Measurements from ENCODE around the gene SEH1L.
"Not testable (repeated sequence)": the region's sequence is repeated elsewhere in the genome, so short reads cannot be mapped to it uniquely, and the experiment has no call there.

The SEH1L gene

DNA sequence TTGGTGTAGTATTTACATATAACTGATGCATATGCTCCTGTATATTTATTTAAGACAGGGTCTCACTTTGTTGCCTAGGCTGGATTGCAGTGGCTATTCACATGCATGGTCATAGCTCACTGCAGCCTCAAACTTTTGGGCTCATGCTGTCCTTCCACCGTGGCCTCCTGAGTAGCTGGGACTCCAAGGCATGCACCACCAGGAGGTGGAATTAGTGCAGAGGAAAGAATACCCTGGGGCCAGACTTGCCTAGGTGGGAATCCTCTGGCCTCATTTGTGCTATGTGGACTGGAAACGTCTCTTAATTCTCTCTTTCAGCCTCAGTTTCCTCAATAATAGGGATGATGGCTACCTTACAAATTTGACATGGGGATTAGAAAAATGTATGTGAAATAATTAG, 45.6 kb downstream of the SEH1L start:
- no peaks in the 10 kb centered on the region for H3K9me3 ChIP-seq (ENCODE audit: control insufficient read depth, low read length)
- peaks cover 18% of the 10 kb centered on the region for H3K4me1 ChIP-seq (ENCODE audit: control insufficient read depth, insufficient read depth, low read length)
- H3K27ac ChIP-seq (ENCODE audit: insufficient read depth, low read depth, low read length, poor library complexity, severe bottlenecking): no peak overlapping the region
- H3K4me3 ChIP-seq (ENCODE audit: insufficient read depth, low read depth, low read length): no peak overlapping the region
- WGBS, 2 experiments: 43 to 71% methylated on average over 2 of the region's 2 CpGs
- no peaks in the 10 kb centered on the region for H3K36me3 ChIP-seq (ENCODE audit: control insufficient read depth, insufficient read depth, low read length)
- H3K27me3 ChIP-seq (ENCODE audit: control insufficient read depth, insufficient read depth, low read length, poor library complexity, severe bottlenecking): no peaks in the 10 kb centered on the region

GRCh38 chr18:12995424-12995823, 47.6 kb downstream of the SEH1L start:
- H3K4me1 ChIP-seq (ENCODE audit: control insufficient read depth, insufficient read depth, low read length): peaks cover 8% of the 10 kb centered on the region
- H3K9me3 ChIP-seq (ENCODE audit: control insufficient read depth, low read length): no peaks in the 10 kb centered on the region
- H3K36me3 ChIP-seq (ENCODE audit: control insufficient read depth, insufficient read depth, low read length): no peaks in the 10 kb centered on the region
- whole genome bisulfite sequencing, 2 experiments: 73 to 79% methylated on average over 2 of the region's 2 CpGs
- no peak overlapping the region for H3K27ac ChIP-seq (ENCODE audit: insufficient read depth, low read depth, low read length, poor library complexity, severe bottlenecking)
- H3K4me3 ChIP-seq (ENCODE audit: insufficient read depth, low read depth, low read length): no peak overlapping the region
- no peaks in the 10 kb centered on the region for H3K27me3 ChIP-seq (ENCODE audit: control insufficient read depth, insufficient read depth, low read length, poor library complexity, severe bottlenecking)

GRCh38 chr18:12995952-12996477, 48.2 kb downstream of the SEH1L start:
- Histone ChIP-seq H3K4me3 (ENCODE audit: insufficient read depth, low read depth, low read length) (no peak overlapping the region), H3K4me1 (ENCODE audit: control insufficient read depth, insufficient read depth, low read length) (peaks cover 8% of the 10 kb centered on the region), H3K36me3 (ENCODE audit: control insufficient read depth, insufficient read depth, low read length) (peaks cover 4% of the 10 kb centered on the region), H3K27me3 (ENCODE audit: control insufficient read depth, insufficient read depth, low read length, poor library complexity, severe bottlenecking) (no peaks in the 10 kb centered on the region), H3K27ac (ENCODE audit: insufficient read depth, low read depth, low read length, poor library complexity, severe bottlenecking) (no peak overlapping the region), H3K9me3 (ENCODE audit: control insufficient read depth, low read length) (no peaks in the 10 kb centered on the region)
- WGBS, 2 experiments: 93 to 94% methylated on average over 6 of the region's 6 CpGs

GRCh38 chr18:12996661-12997292, 49.0 kb downstream of the SEH1L start:
- no peak overlapping the region for H3K27ac ChIP-seq (ENCODE audit: insufficient read depth, low read depth, low read length, poor library complexity, severe bottlenecking)
- H3K27me3 ChIP-seq (ENCODE audit: control insufficient read depth, insufficient read depth, low read length, poor library complexity, severe bottlenecking): no peaks in the 10 kb centered on the region
- H3K4me1 ChIP-seq (ENCODE audit: control insufficient read depth, insufficient read depth, low read length): peaks cover 8% of the 10 kb centered on the region
- H3K36me3 ChIP-seq (ENCODE audit: control insufficient read depth, insufficient read depth, low read length): peaks cover 4% of the 10 kb centered on the region
- H3K4me3 ChIP-seq (ENCODE audit: insufficient read depth, low read depth, low read length): no peak overlapping the region
- H3K9me3 ChIP-seq (ENCODE audit: control insufficient read depth, low read length): no peaks in the 10 kb centered on the region
- WGBS, 2 experiments: 95% methylated on average over 10 of the region's 10 CpGs

- H3K4me1 ChIP-seq (ENCODE audit: control insufficient read depth, insufficient read depth, low read length); H3K4me3 ChIP-seq (ENCODE audit: insufficient read depth, low read depth, low read length); H3K27ac ChIP-seq (ENCODE audit: insufficient read depth, low read depth, low read length, poor library complexity, severe bottlenecking); H3K27me3 ChIP-seq (ENCODE audit: control insufficient read depth, insufficient read depth, low read length, poor library complexity, severe bottlenecking); H3K9me3 ChIP-seq (ENCODE audit: control insufficient read depth, low read length); H3K36me3 ChIP-seq (ENCODE audit: control insufficient read depth, insufficient read depth, low read length): not testable (repeated sequence)
- 96% methylated on average over 2 of the region's 2 CpGs; no CpG with 5 or more reads in 1 of the 2 experiments for WGBS, 2 experiments
Observed at GRCh38 chr18:12997330-12997729, 49.5 kb downstream of the SEH1L start.

DNA sequence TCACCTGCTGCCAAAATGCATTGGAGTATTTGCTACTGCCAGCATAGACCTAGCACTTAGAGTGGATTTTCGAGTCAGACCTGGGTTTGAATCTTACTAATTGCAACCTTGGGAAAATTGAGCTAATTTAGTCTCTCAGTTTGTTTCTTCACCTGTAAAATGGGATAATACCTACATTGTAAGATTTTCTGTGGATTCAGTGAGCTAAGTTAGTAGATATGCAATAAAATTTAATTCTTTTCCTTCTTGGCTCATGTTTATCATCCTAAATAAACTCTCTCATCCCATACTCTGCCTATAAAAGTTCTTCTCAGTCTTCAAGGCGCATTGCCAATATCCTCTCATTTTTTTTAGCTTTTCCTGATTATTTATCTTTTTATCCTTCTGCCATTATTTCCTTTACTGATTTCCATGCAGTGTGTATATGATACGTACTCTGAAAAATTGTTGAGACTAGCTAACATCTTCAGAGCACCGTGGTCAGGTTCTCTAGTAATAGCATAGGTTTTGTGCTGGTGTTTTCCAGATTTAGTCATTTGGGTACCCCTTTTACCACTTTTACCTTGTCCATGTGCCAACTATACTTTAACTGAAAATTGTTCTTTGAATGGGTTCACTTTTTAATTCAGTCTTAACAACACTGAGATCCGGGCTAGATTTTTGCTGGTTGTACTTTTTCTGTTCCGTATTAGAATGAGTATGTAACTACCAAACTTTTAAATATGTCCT, 50.7 kb downstream of the SEH1L start:
- 99% methylated on average over 4 to 5 of the region's 6 CpGs for WGBS, 2 experiments
- Histone ChIP-seq H3K27me3 (ENCODE audit: control insufficient read depth, insufficient read depth, low read length, poor library complexity, severe bottlenecking) (no peaks in the 10 kb centered on the region), H3K4me3 (ENCODE audit: insufficient read depth, low read depth, low read length) (no peak overlapping the region), H3K4me1 (ENCODE audit: control insufficient read depth, insufficient read depth, low read length) (peaks cover 3% of the 10 kb centered on the region), H3K27ac (ENCODE audit: insufficient read depth, low read depth, low read length, poor library complexity, severe bottlenecking) (no peak overlapping the region), H3K36me3 (ENCODE audit: control insufficient read depth, insufficient read depth, low read length) (peaks cover 4% of the 10 kb centered on the region), H3K9me3 (ENCODE audit: control insufficient read depth, low read length) (no peaks in the 10 kb centered on the region)

GRCh38 chr18:13003466-13003896, 55.7 kb downstream of the SEH1L start:
- WGBS, 2 experiments: 64 to 72% methylated on average over 7 of the region's 7 CpGs
- peaks cover 6% of the 10 kb centered on the region for H3K36me3 ChIP-seq (ENCODE audit: control insufficient read depth, insufficient read depth, low read length)

GRCh38 chr18:13004396-13004795, 56.6 kb downstream of the SEH1L start:
- Histone ChIP-seq H3K27me3 (ENCODE audit: control insufficient read depth, insufficient read depth, low read length, poor library complexity, severe bottlenecking) (no peaks in the 10 kb centered on the region), H3K27ac (ENCODE audit: insufficient read depth, low read depth, low read length, poor library complexity, severe bottlenecking) (no peak overlapping the region), H3K4me3 (ENCODE audit: insufficient read depth, low read depth, low read length) (no peak overlapping the region), H3K9me3 (ENCODE audit: control insufficient read depth, low read length) (no peaks in the 10 kb centered on the region), H3K36me3 (ENCODE audit: control insufficient read depth, insufficient read depth, low read length) (peaks cover 13% of the 10 kb centered on the region), H3K4me1 (ENCODE audit: control insufficient read depth, insufficient read depth, low read length) (no peaks in the 10 kb centered on the region)
- WGBS, 2 experiments: 94 to 96% methylated on average over 8 of the region's 8 CpGs

More at GRCh38 chr18:13003466-13003896, 55.7 kb downstream of the SEH1L start:
- Histone ChIP-seq H3K9me3 (ENCODE audit: control insufficient read depth, low read length) (no peaks in the 10 kb centered on the region), H3K27me3 (ENCODE audit: control insufficient read depth, insufficient read depth, low read length, poor library complexity, severe bottlenecking) (no peaks in the 10 kb centered on the region), H3K27ac (ENCODE audit: insufficient read depth, low read depth, low read length, poor library complexity, severe bottlenecking) (no peak overlapping the region), H3K4me1 (ENCODE audit: control insufficient read depth, insufficient read depth, low read length) (no peaks in the 10 kb centered on the region), H3K4me3 (ENCODE audit: insufficient read depth, low read depth, low read length) (no peak overlapping the region)

DNA sequence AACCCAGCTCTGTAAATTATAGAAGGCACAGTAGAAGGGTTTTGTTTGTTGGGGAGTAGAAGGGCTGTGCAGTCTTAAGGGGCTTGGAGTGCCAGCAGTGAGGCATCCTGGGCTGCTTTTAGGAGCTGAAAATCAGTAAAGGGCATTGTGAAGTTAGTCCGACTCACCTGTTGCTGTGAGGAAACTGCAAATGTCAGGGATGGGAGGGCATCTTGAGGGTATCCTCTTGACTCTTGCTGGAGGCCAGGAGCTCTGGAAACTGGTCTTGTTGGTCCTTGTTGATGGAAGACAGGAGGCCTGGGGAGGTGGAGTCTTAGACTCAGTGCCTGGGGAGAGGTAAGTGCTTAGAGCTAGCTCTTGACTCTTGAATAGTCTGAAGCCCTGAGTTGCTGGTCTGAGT, 57.5 kb downstream of the SEH1L start:
- Histone ChIP-seq H3K27me3 (ENCODE audit: control insufficient read depth, insufficient read depth, low read length, poor library complexity, severe bottlenecking) (no peaks in the 10 kb centered on the region), H3K9me3 (ENCODE audit: control insufficient read depth, low read length) (no peaks in the 10 kb centered on the region), H3K4me3 (ENCODE audit: insufficient read depth, low read depth, low read length) (no peak overlapping the region), H3K27ac (ENCODE audit: insufficient read depth, low read depth, low read length, poor library complexity, severe bottlenecking) (no peak overlapping the region), H3K36me3 (ENCODE audit: control insufficient read depth, insufficient read depth, low read length) (peaks cover 16% of the 10 kb centered on the region), H3K4me1 (ENCODE audit: control insufficient read depth, insufficient read depth, low read length) (no peaks in the 10 kb centered on the region)
- WGBS, 2 experiments: 91 to 100% methylated on average over 1 of the region's 1 CpG

GRCh38 chr18:13006531-13007247, 58.9 kb downstream of the SEH1L start:
- Histone ChIP-seq H3K4me1 (ENCODE audit: control insufficient read depth, insufficient read depth, low read length) (no peaks in the 10 kb centered on the region), H3K27me3 (ENCODE audit: control insufficient read depth, insufficient read depth, low read length, poor library complexity, severe bottlenecking) (no peaks in the 10 kb centered on the region), H3K36me3 (ENCODE audit: control insufficient read depth, insufficient read depth, low read length) (peaks cover 15% of the 10 kb centered on the region), H3K4me3 (ENCODE audit: insufficient read depth, low read depth, low read length) (no peak overlapping the region), H3K9me3 (ENCODE audit: control insufficient read depth, low read length) (no peaks in the 10 kb centered on the region), H3K27ac (ENCODE audit: insufficient read depth, low read depth, low read length, poor library complexity, severe bottlenecking) (no peak overlapping the region)
- 94% methylated on average over 11 to 12 of the region's 12 CpGs for WGBS, 2 experiments
